K562 (cell line): Measurements from ENCODE around the gene SLC25A42. TPM values are rescaled to one million over a fixed set of nuclear protein-coding genes. Genes with fewer than 3 reads are reported as not detected.

Experiments
- CBX1 ChIP-seq: sonication (generic); IDR thresholded peaks from 2 replicates; pipeline ENCODE4 v1.6.1; 2016; ENCODE audit warnings: antibody characterized with exemption, low read depth, mild to moderate bottlenecking
- EZH2 ChIP-seq: IDR thresholded peaks from 2 replicates; pipeline ENCODE4 v1.6.1; 2012; ENCODE audit warnings: low read depth, mild to moderate bottlenecking, inconsistent platforms, low read length, borderline replicate concordance
- FOXK1 ChIP-seq: sonication (generic); formaldehyde crosslinking; IDR thresholded peaks from 2 replicates; pipeline ENCODE4 v1.8.0; 2022; ENCODE audit warnings: missing genetic modification reagents, mild to moderate bottlenecking, borderline replicate concordance
- FOXM1 ChIP-seq, 2 experiments: fragments of 450-650 bp in 1 of 2; sonication (generic) in 1 of 2; formaldehyde crosslinking in 1 of 2; IDR thresholded peaks; 2 replicates each; pipeline versions ENCODE4 v1.6.1 to v1.9.0; 2017 to 2022; ENCODE audit warnings: low read depth in 2 of 2, mild to moderate bottlenecking in 2 of 2, missing genetic modification reagents in 1 of 2, moderate library complexity in 1 of 2
- IRF9 ChIP-seq: fragments of 450-650 bp; IDR thresholded peaks from 2 replicates; pipeline ENCODE4 v1.6.1; 2016; ENCODE audit warnings: missing biosample characterization, missing genetic modification characterization
- MYBL2 ChIP-seq, 2 experiments: fragments of 450-650 bp in 1 of 2; sonication (generic) in 1 of 2; formaldehyde crosslinking in 1 of 2; IDR thresholded peaks; 2 replicates each; pipeline versions ENCODE4 v1.6.1 to v1.8.1; 2017 to 2022; ENCODE audit warnings: borderline replicate concordance in 1 of 2, inconsistent platforms in 1 of 2, low read depth in 1 of 2, mild to moderate bottlenecking in 1 of 2, missing genetic modification reagents in 1 of 2, moderate library complexity in 1 of 2
- NKRF ChIP-seq: fragments of 450-650 bp; IDR thresholded peaks from 2 replicates; pipeline ENCODE4 v1.6.1; 2016; ENCODE audit warnings: borderline replicate concordance
- POLR2A ChIP-seq: fragments of 450-650 bp; conservative IDR thresholded peaks from 2 replicates; pipeline ENCODE4 v1.6.1; 2016
- POLR2B ChIP-seq: fragments of 450-650 bp; IDR thresholded peaks from 2 replicates; pipeline ENCODE4 v1.6.1; 2018; ENCODE audit warnings: low read depth; ENCODE audit not compliant: partially characterized antibody
- RBM15 ChIP-seq: fragments of 200-400 bp; formaldehyde crosslinking; IDR thresholded peaks from 2 replicates; pipeline ENCODE4 v1.6.1; 2018; ENCODE audit warnings: mild to moderate bottlenecking, low read length, moderate library complexity; ENCODE audit not compliant: insufficient read depth
- RBM34 ChIP-seq: fragments of 200-400 bp; formaldehyde crosslinking; IDR thresholded peaks from 2 replicates; pipeline ENCODE4 v1.6.1; 2018; ENCODE audit warnings: low read length, borderline replicate concordance; ENCODE audit not compliant: insufficient read depth
- SIN3A ChIP-seq, 2 experiments: fragments of 150-350 bp in 1 of 2; IDR thresholded peaks; 2 replicates each; pipeline ENCODE4 v1.6.1; 2011 to 2016; ENCODE audit warnings: borderline replicate concordance in 2 of 2, low read depth in 2 of 2, low read length in 2 of 2, mild to moderate bottlenecking in 2 of 2, moderate library complexity in 2 of 2; ENCODE audit not compliant: control insufficient read depth in 1 of 2
- SNAPC5 ChIP-seq: fragments of 250-450 bp; sonication (Bioruptor Pico); IDR thresholded peaks from 2 replicates; pipeline ENCODE4 v1.8.0; 2021; ENCODE audit warnings: moderate library complexity, mild to moderate bottlenecking, inconsistent platforms
- SNIP1 ChIP-seq: fragments of 450-650 bp; IDR thresholded peaks from 2 replicates; pipeline ENCODE4 v1.7.1; 2017; ENCODE audit warnings: low read depth, mild to moderate bottlenecking
- SNRNP70 ChIP-seq: fragments of 200-400 bp; formaldehyde crosslinking; optimal IDR thresholded peaks from 2 replicates; pipeline ENCODE3; 2017; ENCODE audit warnings: low read depth, low read length
- SPI1 ChIP-seq: IDR thresholded peaks from 2 replicates; pipeline ENCODE4 v1.6.1; 2011; ENCODE audit warnings: low read depth, low read length, control low read depth, borderline replicate concordance
- STAT5A ChIP-seq: IDR thresholded peaks from 2 replicates; pipeline ENCODE4 v1.6.1; 2012; ENCODE audit warnings: low read length, inconsistent platforms, borderline replicate concordance
- SUPT5H ChIP-seq: fragments of 450-650 bp; IDR thresholded peaks from 2 replicates; pipeline ENCODE4 v1.6.1; 2016
- ZNF639 ChIP-seq, 2 experiments: fragments of 200-800 bp in 1 of 2; sonication (Bioruptor generic) in 1 of 2; sonication (generic) in 1 of 2; formaldehyde crosslinking in 1 of 2; IDR thresholded peaks in 1 of 2; conservative IDR thresholded peaks in 1 of 2; 2 replicates each; pipeline versions ENCODE4 v1.5.0 to v1.6.1; 2016 to 2020; ENCODE audit warnings: missing compliant biosample characterization in 1 of 2, missing genetic modification characterization in 1 of 2, missing genetic modification reagents in 1 of 2
- polyA plus RNA-seq, 8 experiments: library from polyadenylated mRNA; depleted of rRNA in 4 of 8; stranded (reverse) in 5 of 8; unstranded in 3 of 8; fragments of >200 nt; fragmentation: Nextera tagmentation in 2 of 8; fragmentation: Illumina TruSeq in 1 of 8; extraction: Ambion mirVana in 2 of 8; extraction: Trizol in 1 of 8; gene quantifications; 2 replicates each; pipeline versions ENCODE4 v1.2.1 to v1.2.3, GENCODE V29; 2011 to 2014; ENCODE audit warnings: inconsistent platforms in 1 of 8, missing spikeins in 1 of 8
- total RNA-seq, 7 experiments: library from RNA; depleted of rRNA in 6 of 7; stranded (reverse); fragments of >200 nt in 6 of 7; fragmentation: Illumina TruSeq in 2 of 7; extraction: Trizol in 2 of 7; gene quantifications; 2 replicates each; pipeline versions ENCODE4 v1.2.1 to v1.2.3, GENCODE V29; 2011 to 2021; ENCODE audit warnings: low replicate concordance in 1 of 7
- TF ChIP-seq, protein P1 (sequence below): fragments of 450-650 bp; IDR thresholded peaks from 2 replicates; pipeline ENCODE4 v1.6.1; 2018; ENCODE audit warnings: mild to moderate bottlenecking, low read depth; ENCODE audit not compliant: partially characterized antibody

Gene SLC25A42
- total and polyA plus RNA-seq, 9 of the 15 experiments (the other 6 are each of a cell fraction or from before 2014, with no cell fraction given) = 0.59 to 32.2 (median 14.1) TPM

GRCh38 chr19:19032420-19033175, 31.2 kb upstream of the SLC25A42 start (continued):
- peak; percentile 75 for TF ChIP-seq NKRF
- no peak for TF ChIP-seq RBM15
- no peak for TF ChIP-seq STAT5A
- TF ChIP-seq CBX1 = no peak
- no peak for TF ChIP-seq FOXM1 (IDR thresholded peaks at IDR 0.05; ENCODE audit: low read depth)
- TF ChIP-seq FOXM1 (CRISPR knock-in tag; IDR thresholded peaks at IDR 0.05; ENCODE audit: low read depth) = 0 out of 2 replicates have a peak, but pooled peaks have one; percentile 16
- no peak for TF ChIP-seq SNIP1
- TF ChIP-seq EZH2 = no peak
- peak; percentile 55; the same call in 1 of the 2 replicates for TF ChIP-seq POLR2A
- no peak for TF ChIP-seq MYBL2 (IDR thresholded peaks at IDR 0.05; ENCODE audit: low read depth)
- TF ChIP-seq MYBL2 (CRISPR knock-in tag; IDR thresholded peaks at IDR 0.05; ENCODE audit: borderline replicate concordance) = no peak
- TF ChIP-seq FOXK1 (CRISPR knock-in tag) = 0 out of 2 replicates have a peak, but pooled peaks have one; percentile 27
- no peak for TF ChIP-seq SNAPC5 (CRISPR knock-in tag)
- TF ChIP-seq POLR2B = no peak
- TF ChIP-seq SUPT5H = peak; percentile 27; the same call in 1 of the 2 replicates
- TF ChIP-seq SNRNP70 = no peak
- TF ChIP-seq ZNF639 (CRISPR knock-in tag; conservative IDR thresholded peaks at IDR 0.05 in 1 of 2, IDR thresholded peaks at IDR 0.05 in 1 of 2) = no peak
- 0 out of 4 replicates have a peak, but pooled peaks have one; percentile 12 to 15 for TF ChIP-seq SIN3A (IDR thresholded peaks at IDR 0.05; ENCODE audit: borderline replicate concordance in 2 of 2, control insufficient read depth in 1 of 2, low read depth in 2 of 2, low read length in 2 of 2)
- peak; percentile 57; the same call in 1 of the 2 replicates for TF ChIP-seq SPI1
- TF ChIP-seq, protein P1, sequence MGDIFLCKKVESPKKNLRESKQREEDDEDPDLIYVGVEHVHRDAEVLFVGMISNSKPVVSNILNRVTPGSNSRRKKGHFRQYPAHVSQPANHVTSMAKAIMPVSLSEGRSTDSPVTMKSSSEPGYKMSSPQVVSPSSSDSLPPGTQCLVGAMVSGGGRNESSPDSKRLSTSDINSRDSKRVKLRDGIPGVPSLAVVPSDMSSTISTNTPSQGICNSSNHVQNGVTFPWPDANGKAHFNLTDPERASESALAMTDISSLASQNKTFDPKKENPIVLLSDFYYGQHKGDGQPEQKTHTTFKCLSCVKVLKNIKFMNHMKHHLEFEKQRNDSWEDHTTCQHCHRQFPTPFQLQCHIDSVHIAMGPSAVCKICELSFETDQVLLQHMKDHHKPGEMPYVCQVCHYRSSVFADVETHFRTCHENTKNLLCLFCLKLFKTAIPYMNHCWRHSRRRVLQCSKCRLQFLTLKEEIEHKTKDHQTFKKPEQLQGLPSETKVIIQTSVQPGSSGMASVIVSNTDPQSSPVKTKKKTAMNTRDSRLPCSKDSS = no peak
- no peak for TF ChIP-seq IRF9 (tag)
- TF ChIP-seq RBM34 = no peak
